GM21723 (cell line): ENCODE measurements around the gene CPSF2.
"Not testable (repeated sequence)": the region's sequence is repeated elsewhere in the genome, so short reads cannot be mapped to it uniquely, and the experiment has no call there.

Experiments
- ATAC-seq: cut with Tn5 transposase; IDR thresholded peaks from one replicate; pipeline ENCODE4 v1.9.1; 2021; ENCODE audit warnings: mild to moderate bottlenecking, moderate library complexity; ENCODE audit not compliant: unreplicated experiment

CPSF2 gene

DNA sequence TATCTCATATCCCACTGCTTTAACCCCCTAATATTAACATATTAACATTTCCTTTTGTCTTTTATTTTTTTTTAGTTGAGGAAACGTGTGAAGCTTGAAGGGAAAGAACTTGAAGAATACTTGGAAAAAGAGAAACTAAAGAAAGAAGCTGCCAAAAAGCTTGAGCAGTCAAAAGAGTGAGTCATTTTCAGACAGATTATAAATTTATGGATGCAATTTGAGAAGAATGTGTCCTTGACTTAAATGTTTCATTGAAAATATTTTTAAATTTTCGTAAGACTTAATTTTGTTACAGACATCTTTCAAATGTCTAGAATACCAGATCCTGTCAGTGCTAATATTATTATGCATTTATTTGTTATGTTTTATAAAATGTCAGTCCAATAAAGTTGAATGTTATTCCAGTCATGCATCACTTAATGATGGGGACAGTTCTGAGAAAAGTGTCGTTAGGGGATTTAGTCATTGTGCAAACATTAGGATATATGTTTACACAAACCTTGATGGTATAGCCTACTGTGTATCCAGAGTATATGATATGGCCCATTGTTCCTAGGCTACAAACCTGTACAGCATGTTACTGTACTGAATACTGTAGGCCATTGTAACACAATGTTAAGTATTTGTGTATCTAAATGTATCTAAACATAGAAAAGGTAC, 32.6 kb downstream of the CPSF2 start:
- ATAC-seq: no peak

DNA sequence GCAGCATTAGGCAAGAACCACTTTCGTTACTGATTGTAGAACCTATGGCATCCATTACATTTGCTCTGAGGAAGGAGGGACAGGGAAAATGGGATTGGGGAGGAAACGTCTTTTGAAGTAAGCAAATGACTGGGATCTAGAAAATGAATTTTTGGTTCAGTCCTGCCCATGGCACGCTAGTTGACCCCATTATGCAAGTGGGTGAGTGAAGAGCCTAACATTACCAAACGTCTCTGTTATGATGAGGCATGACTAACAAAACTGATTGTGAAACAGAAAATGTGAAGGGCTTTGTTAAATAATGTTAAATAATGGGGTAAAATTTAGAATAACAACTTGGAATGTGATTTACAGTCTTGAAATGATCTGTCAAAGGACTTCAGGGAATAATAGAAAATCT, 38.9 kb downstream of the CPSF2 start:
- ATAC-seq: no peak

DNA sequence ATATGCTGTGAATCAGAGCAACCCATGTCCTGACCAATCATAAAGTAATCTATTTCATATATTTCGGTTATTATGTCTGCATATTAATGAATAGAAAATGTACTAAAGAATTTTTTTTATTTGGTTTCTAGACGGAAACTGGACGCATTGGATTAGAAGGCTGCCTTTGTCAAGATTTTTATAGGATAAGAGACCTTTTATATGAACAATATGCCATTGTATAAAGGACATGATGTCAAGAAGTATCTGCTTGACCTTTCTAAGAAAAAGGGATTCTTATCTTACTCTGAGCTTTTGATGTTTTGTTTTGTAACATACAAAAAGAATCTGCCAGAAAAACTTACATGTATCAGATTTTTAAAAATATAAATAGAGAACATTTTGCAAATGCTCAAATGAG, 39.8 kb downstream of the CPSF2 start:
- no peak for ATAC-seq

DNA sequence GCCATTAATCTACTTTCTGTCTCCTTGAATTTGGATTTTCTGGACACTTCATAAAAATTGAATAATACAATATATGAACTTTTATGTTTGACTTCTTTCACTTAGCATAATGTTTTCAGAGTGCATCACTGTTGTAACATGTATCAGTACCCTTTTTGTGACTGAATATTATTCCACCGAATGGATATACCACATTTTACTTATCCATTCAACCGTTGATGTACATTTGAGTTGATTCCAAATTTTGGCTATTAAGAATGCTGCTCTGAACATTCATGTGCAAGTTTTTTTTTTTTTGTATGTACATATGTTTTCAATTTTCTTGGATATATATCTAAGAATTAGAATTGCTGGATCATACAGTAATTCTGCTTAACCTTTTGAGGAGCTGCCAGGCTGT, 43.2 kb downstream of the CPSF2 start:
- no peak for ATAC-seq

DNA sequence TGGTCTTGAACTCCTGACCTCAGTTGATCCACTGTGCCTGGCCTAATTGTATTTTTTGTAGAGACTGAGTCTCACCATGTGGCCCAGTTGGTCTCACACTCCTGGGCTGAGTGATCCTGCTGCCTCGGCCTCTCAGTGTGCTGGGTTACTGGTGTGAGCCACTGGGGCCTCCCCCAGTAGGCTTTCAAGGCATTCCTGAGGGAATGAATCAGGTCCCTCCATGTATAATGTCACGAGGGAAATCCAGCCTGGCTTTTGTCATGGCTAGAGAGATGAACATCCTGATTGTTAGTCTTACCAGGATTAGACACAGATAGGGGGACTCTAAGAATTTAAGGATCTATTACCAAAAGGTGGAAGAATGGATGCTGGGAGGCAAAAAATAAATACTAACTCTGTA, 51.9 kb downstream of the CPSF2 start:
- ATAC-seq: no peak

DNA sequence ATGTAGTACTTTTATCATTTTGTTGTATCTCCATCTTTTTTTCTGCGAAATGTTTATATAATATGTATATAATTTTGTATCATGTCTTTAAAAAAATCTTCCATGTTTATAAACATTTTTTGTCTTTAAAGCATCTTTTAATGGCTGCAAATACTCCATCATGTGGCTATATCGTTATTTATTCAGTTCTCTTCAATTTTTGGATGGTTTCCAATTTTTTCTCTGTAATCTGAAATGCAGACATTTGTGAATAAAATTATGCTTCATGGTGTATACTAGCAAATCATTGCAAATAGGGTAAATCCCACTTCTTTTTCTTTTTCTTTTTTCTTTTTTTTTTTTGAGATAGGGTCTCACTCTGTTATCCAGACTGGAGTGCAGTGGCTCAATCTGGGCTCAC, 54.0 kb downstream of the CPSF2 start:
- no peak for ATAC-seq

DNA sequence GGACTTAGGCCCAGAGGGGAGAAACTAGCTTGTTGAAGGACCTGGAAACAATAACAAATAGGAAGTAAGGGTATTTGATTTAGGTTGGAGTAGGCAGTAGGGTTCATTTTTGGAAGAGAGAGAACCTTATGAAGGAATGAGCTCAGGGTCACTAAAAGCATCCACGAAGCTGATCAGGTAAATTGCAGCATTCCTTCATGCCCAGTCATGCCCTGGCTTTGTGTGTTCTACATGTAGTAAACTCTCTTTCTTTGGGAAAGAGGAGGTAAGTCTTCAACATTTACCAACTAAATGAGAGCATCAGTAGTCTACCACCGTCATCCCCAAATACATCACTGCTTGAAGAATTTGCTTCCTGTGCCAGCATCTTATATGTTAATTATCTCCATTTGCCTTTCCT, 54.7 kb downstream of the CPSF2 start:
- ATAC-seq: no peak

DNA sequence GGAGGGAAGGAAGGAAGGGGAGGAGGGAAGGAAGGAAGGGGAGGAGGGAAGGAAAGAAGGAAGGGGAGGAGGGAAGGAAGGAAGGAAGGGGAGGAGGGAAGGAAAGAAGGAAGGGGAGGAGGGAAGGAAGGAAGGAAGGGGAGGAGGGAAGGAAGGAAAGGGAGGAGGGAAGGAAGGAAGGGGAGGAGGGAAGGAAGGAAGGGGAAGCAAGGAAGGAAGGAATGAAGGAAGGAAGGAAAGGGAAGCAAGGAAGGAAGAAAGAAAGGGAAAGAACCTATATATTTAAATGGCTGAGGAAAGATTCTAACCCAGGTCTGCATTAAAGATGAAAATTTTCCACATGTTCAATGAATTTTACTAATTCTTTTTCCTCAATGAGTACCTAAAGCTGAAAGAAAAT, 57.4 kb downstream of the CPSF2 start:
- not testable (repeated sequence) for ATAC-seq

DNA sequence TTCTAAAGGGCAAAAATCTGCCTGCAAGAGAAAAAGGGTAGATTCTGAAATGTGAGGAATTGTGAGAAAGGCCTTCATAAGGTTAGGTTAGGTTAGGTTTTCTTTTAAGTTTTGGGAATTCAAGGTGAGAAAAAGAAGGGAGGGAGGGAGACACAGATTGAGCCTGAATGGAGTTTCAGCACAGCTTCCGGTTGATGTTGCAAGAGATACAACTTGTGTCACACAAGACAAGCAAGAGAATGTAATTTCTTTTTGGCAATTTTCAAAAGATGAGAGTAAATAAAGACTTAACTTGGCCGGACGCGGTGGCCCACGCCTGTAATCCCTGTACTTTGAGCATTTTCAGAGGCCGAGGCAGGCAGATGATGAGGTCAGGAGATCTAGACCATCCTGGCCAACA, 63.8 kb downstream of the CPSF2 start:
- no peak for ATAC-seq

DNA sequence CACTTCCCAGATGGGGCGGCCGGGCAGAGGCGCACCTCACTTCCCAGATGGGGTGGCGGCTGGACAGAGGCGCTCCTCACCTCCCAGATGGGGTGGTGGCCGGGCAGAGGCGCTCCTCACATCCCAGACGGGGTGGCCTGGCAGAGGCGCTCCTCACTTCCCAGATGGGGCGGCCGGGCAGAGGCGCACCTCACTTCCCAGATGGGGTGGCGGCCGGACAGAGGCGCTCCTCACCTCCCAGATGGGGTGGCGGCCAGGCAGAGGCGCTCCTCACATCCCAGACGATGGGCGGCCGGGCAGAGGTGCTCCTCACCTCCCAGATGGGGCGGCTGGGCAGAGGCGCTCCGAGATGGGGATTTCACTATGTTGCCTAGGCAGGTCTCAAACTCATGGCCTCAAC, 65.8 kb downstream of the CPSF2 start:
- ATAC-seq: not testable (repeated sequence)

DNA sequence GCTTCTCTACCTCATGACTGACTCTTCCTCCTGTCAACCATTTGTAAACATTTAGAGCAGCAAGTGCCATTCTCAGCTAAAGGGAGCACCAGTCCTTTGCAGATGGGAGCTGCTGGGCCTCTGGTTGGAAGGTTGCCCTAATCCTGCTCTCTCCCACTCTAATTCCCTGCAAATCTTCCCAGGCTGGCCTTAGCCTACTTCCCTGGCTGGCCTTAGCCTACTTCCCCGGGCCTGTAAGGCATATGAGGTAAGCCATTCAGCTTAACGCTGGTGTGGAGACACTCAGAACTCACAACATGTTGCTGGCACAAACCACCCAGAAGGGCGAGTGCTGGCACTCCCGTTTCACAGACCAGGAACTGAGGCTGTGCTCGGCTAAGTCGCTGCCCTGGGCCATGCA, 69.0 kb downstream of the CPSF2 start:
- ATAC-seq: no peak

DNA sequence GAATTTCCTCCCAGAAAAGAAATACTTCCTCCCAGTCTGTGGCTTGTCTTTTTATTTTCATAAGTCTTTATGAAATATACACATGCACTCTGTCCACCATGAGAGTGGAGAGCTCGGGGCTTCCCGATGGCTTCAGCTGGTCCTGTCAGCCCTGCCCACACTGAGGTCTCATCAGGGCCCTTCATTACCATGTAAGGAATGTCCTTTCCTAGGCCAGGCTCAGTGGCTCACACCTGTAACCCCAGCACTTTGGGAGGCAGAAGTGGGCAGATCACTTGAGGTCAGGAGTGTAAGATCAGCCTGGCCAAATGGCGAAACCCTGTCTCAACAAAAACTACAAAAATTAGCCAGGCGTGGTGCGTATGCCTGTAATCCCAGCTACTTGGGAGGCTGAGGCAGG, 77.0 kb downstream of the CPSF2 start:
- ATAC-seq: no peak

DNA sequence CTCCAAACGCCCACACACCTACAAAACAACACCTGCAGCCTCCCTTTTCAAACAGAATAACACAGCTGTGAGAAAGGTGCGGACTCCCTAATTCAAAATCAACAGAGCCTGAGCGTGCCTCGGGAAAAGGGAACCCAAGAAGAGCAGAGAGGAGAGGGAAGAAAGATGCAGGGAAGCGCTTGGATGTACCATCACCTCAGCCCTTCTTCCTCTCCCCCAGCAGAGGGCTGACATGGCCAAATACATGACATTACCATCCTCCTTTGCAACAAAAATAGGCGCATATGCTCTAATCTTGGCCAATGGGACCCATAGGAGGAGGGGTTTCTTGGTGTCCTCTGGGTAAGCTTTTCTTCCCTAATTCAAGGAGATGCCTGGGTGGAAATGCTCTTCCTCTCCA, 78.0 kb downstream of the CPSF2 start:
- ATAC-seq: no peak

DNA sequence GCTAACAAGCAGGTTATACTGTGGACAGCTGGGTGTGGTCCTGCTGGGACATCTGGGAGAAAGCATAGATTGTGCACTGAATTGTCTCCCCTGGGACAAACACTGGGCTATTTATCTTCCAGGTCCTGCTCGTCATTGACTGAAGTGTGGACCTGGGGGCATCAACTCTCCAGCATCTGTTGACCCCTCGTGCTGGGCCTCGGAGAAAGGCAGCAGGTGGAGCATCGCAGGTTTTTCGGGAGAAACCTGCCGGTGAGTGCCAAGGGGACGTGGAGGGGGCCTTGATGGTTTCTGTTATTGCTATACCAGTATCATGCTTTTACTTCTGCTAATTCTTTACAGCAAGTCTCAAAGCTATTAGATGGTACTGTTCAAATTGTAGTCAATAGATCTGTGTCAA, 81.3 kb downstream of the CPSF2 start:
- ATAC-seq: no peak

DNA sequence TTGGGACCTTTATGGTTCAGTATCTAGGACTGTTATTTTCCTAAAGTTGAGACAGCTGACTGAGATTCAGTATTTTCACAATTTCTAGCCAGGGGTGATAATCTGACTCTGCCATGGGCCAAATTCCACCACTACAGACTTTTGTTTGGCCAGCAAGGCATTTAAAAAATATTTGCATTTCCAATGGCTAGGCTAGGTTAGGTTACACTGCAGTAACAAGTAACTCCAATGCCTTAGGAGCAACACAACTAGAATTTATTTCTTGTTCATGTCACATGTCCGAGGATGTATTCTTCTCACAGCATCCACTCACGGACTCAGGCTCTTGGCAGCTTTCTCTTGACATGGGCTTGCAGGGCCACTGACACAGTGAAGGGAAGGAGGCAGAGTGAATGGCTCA, 83.0 kb downstream of the CPSF2 start:
- no peak for ATAC-seq

DNA sequence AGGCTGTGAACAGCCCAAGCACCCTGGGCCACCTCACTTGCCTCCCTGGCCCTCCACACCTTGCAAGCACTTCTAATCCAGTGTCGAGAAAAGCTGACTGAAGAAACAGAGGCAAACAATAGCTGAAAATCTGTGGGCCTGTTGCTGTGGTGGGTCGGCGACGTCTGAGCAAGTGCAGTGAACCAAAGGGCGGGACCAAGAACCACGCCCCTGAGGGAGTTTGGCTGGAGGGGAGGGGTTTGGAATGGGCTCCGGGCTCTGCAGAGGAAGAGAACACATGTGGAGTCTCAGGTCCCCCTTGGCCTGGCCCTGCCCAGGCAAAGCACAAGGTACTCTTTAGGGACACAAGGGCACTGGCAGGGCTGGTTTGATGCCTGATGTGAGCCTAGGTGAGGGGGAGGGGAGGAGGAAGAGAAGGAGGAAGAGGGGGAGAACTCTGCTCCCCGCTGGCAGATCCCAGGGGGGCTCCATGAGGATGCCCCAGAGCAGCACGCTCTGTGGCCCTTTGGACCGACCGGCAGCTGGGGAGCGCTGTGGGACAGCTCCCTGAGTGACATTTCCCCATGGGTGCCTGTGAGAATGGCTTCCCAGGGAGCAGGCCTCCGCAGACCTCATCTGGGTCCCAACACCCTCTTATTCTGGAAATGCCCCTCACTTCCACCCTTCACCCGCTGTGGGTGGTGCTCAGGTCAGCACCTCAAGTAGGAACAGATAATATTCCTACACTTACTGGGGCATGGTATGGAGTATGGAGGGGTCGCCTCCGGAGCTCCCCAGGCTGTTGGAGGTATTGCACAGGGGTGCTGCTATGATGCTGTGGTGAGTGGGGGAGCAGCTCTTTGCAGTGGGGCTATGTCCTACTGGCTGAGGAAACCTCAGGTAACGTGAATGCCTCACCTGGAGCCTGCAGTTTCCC, 85.5 kb downstream of the CPSF2 start:
- ATAC-seq: no peak

DNA sequence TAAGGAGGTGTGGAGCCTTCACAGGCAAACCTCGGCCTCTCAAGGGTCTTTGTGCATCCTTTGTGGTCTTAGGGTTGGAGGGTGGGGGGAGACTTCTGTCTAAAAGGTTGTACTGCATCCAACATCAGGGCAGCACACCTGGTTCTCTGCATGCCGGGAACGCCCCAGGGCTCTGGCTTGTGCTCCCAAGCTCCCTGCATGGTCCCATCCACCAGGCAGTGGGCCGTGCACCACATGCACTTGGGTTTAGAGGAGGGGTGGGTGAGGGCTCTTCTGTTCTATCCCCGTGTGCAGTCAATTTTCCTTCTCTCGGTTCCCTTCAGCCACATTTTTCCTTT, 86.1 kb downstream of the CPSF2 start:
- ATAC-seq: no peak

DNA sequence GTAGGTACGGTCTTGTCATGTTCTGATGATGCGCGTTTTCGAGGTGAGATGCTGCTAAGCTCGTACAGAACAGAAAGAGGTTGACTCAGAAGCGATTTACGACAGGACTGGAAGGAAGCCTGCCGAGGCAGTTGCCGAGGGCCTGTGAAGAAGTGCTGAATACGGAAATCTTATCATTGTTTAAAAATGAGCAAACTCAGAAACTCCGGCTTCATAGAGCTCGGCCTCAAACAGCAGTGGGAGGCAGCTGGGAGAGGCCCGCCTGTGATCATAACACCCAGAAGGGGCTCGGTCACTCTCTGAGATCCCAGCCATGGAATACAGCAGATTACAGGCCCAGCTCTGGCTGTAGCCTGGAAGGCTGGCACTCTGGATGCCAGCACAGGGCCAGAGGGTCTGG, 87.4 kb downstream of the CPSF2 start:
- ATAC-seq: no peak

DNA sequence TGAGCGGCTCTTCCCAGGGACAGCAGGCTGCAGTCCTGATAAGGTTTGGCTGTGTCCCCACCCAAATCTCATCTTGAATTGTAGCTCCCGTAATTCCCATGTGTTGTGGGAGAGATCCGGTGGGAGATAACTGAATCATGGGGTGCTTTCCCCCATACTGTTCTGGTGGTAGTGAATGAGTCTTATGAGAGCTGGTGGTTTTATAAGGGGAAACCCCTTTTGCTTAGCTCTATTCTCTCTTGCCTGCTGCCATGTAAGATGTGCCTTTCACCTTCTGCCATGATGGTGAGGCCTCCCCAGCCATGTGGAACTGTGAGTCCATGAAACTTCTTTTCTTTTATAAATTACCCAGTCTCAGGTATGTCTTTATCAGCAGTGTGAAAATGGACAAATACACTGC, 91.4 kb downstream of the CPSF2 start:
- not testable (repeated sequence) for ATAC-seq

DNA sequence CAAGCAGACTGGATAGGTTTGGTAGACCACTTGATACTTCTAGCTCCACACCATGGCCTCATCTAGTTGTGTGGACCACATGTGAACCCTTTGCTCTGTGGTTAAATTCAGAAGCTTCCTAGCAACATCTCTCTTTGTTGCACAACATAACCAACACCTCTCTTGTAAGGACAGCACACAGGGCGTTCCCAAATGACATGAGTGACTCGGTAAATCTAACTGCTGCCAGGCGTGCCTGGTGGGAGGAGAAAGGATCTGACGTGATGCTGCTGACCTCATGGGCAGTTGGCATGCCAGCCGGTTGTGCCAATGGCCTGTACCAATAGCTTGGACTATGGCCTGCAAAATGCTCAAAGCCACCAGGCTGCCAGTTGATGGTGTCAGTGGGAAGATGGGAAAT, 93.8 kb downstream of the CPSF2 start:
- no peak for ATAC-seq

DNA sequence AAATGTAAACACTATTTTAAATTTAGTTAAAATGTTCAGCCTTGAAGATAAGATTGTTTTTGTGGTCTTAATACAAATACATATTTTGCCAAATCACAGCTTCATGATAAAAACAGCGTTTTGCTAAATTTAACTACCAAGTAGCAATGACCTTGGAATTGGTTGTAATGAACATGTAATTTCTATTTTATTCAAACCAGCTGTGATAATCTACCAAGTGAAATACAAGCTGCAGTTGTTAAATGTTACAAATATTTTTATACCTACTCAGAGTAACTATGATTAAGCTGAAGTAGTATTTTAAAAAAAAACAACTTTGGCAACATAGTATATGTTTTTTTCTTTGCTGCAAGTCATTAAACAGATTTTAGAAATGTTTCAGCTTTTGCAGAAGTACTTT, 96.2 kb downstream of the CPSF2 start:
- no peak for ATAC-seq
